Loucy (cell line): ENCODE results near the gene METTL18.

Source experiments
- H2AFZ ChIP-seq: fragments of 200-600 bp; sonication (generic); 2 replicates; pipeline ENCODE4 v1.6.0; 2016; ENCODE audit warnings: antibody characterized with exemption, mild to moderate bottlenecking, low read length, moderate library complexity
- H3F3A ChIP-seq: fragments of 200-600 bp; 2 replicates; pipeline ENCODE4 v1.6.0; 2016; ENCODE audit warnings: antibody characterized with exemption, low read depth, mild to moderate bottlenecking
- H3K27me3 ChIP-seq: fragments of 200-600 bp; sonication (generic); 2 replicates; pipeline ENCODE4 v1.6.1; 2014; ENCODE audit warnings: low read length, mild to moderate bottlenecking; ENCODE audit not compliant: insufficient read depth, poor library complexity, severe bottlenecking
- H3K36me3 ChIP-seq: fragments of 200-600 bp; sonication (generic); 2 replicates; pipeline ENCODE4 v1.6.1; 2016; ENCODE audit warnings: low read length; ENCODE audit not compliant: insufficient read depth
- H3K4me1 ChIP-seq: fragments of 200-600 bp; sonication (generic); 2 replicates; pipeline ENCODE4 v1.5.1; 2014; ENCODE audit warnings: low read length, mild to moderate bottlenecking; ENCODE audit not compliant: insufficient read depth, poor library complexity, severe bottlenecking
- H3K4me2 ChIP-seq: fragments of 200-600 bp; sonication (generic); 2 replicates; pipeline ENCODE4 v1.6.0; 2014; ENCODE audit warnings: antibody characterized with exemption, low read length, low read depth, mild to moderate bottlenecking; ENCODE audit not compliant: poor library complexity, severe bottlenecking
- H3K4me3 ChIP-seq: fragments of 200-600 bp; sonication (generic); 2 replicates; pipeline ENCODE4 v1.5.1; 2014; ENCODE audit warnings: low read length, mild to moderate bottlenecking, mixed read lengths; ENCODE audit not compliant: poor library complexity, severe bottlenecking
- H3K79me2 ChIP-seq: fragments of 200-600 bp; sonication (generic); 2 replicates; pipeline ENCODE4 v1.6.1; 2014; ENCODE audit warnings: low read length; ENCODE audit not compliant: insufficient read depth
- H3K9ac ChIP-seq: fragments of 200-600 bp; sonication (generic); 2 replicates; pipeline ENCODE4 v1.6.0; 2014; ENCODE audit warnings: mild to moderate bottlenecking, low read depth, low read length, moderate library complexity; ENCODE audit not compliant: poor library complexity, severe bottlenecking
- H3K9me2 ChIP-seq: fragments of 200-600 bp; sonication (generic); replicated peaks from 2 replicates; pipeline ENCODE4 v1.6.1; 2016; ENCODE audit warnings: low read depth, low read length, mixed read lengths
- H3K9me3 ChIP-seq: fragments of 200-600 bp; sonication (generic); 2 replicates; pipeline ENCODE4 v1.6.1; 2014; ENCODE audit warnings: mild to moderate bottlenecking, antibody characterized with exemption, low read length, low read depth; ENCODE audit not compliant: insufficient read depth
- H4K20me1 ChIP-seq: fragments of 200-600 bp; sonication (generic); 2 replicates; pipeline ENCODE4 v1.6.0; 2014; ENCODE audit warnings: antibody characterized with exemption, low read length, mild to moderate bottlenecking; ENCODE audit not compliant: insufficient read depth, poor library complexity, severe bottlenecking
- CTCF ChIP-seq: fragments of 200-600 bp; sonication (generic); conservative IDR thresholded peaks from 2 replicates; pipeline ENCODE4 v1.5.1; 2014; ENCODE audit warnings: mild to moderate bottlenecking, antibody characterized with exemption, low read length
- EZH2phosphoT487 ChIP-seq: fragments of 200-600 bp; IDR thresholded peaks from 2 replicates; pipeline ENCODE4 v1.6.1; 2018; ENCODE audit warnings: antibody characterized with exemption, mild to moderate bottlenecking, moderate library complexity, borderline replicate concordance

Gene METTL18

GRCh38 chr1:169829671-169830070 lies 35.0 kb upstream of the METTL18 start:
- Histone ChIP-seq H3K4me1 (no peaks in the 10 kb centered on the region), H3K4me3 (no peak overlapping the region), H3K9ac (no peak overlapping the region), H3K79me2 (no peaks in the 10 kb centered on the region), H3K36me3 (peaks cover 86% of the 10 kb centered on the region), H3K27me3 (no peaks in the 10 kb centered on the region), H3K9me2 (no peaks in the 10 kb centered on the region), H3K4me2 (no peak overlapping the region), H3F3A (no peaks in the 10 kb centered on the region), H4K20me1 (no peaks in the 10 kb centered on the region), H2AFZ (no peak overlapping the region), H3K9me3 (no peaks in the 10 kb centered on the region)
- TF ChIP-seq EZH2phosphoT487 = no peak
- TF ChIP-seq CTCF = no peak

GRCh38 chr1:169824153-169824552 lies 29.4 kb upstream of the METTL18 start:
- H2AFZ ChIP-seq = no peak overlapping the region
- no peak overlapping the region for H3K4me3 ChIP-seq
- no peak overlapping the region for H3K9ac ChIP-seq
- no peaks in the 10 kb centered on the region for H3F3A ChIP-seq
- H3K4me2 ChIP-seq = no peak overlapping the region
- H4K20me1 ChIP-seq = no peaks in the 10 kb centered on the region
- no peaks in the 10 kb centered on the region for H3K9me3 ChIP-seq
- H3K4me1 ChIP-seq = no peaks in the 10 kb centered on the region
- H3K36me3 ChIP-seq = peaks cover 66% of the 10 kb centered on the region
- H3K9me2 ChIP-seq = no peaks in the 10 kb centered on the region
- H3K27me3 ChIP-seq = no peaks in the 10 kb centered on the region
- no peaks in the 10 kb centered on the region for H3K79me2 ChIP-seq
- no peak for TF ChIP-seq EZH2phosphoT487
- no peak for TF ChIP-seq CTCF

- H3K9me2 ChIP-seq = no peaks in the 10 kb centered on the region
- no peak overlapping the region for H3K4me3 ChIP-seq
- H3K79me2 ChIP-seq = no peaks in the 10 kb centered on the region
- H3K36me3 ChIP-seq = peaks cover 64% of the 10 kb centered on the region
- no peak overlapping the region for H3K4me2 ChIP-seq
- H4K20me1 ChIP-seq = no peaks in the 10 kb centered on the region
- no peak overlapping the region for H2AFZ ChIP-seq
- no peaks in the 10 kb centered on the region for H3K4me1 ChIP-seq
- no peaks in the 10 kb centered on the region for H3F3A ChIP-seq
- no peak for TF ChIP-seq EZH2phosphoT487
- no peaks in the 10 kb centered on the region for H3K9me3 ChIP-seq
- no peaks in the 10 kb centered on the region for H3K27me3 ChIP-seq
- H3K9ac ChIP-seq = no peak overlapping the region
These were observed 26.8 kb upstream of the METTL18 start for GRCh38 chr1:169821500-169821899.

- Histone ChIP-seq H3K9me3 (no peaks in the 10 kb centered on the region), H2AFZ (no peak overlapping the region), H3K9me2 (no peaks in the 10 kb centered on the region), H3K27me3 (no peaks in the 10 kb centered on the region), H3K4me2 (no peak overlapping the region), H3K36me3 (peaks cover 59% of the 10 kb centered on the region), H3K9ac (no peak overlapping the region), H4K20me1 (no peaks in the 10 kb centered on the region), H3K4me1 (peaks cover 11% of the 10 kb centered on the region), H3F3A (no peaks in the 10 kb centered on the region), H3K79me2 (no peaks in the 10 kb centered on the region), H3K4me3 (no peak overlapping the region)
- TF ChIP-seq EZH2phosphoT487 (no peak), CTCF (no peak)
These were observed 21.9 kb upstream of the METTL18 start for GRCh38 chr1:169816617-169817016.
